ENCODE results near the gene DOCK2.

DOCK2 gene

GRCh38 chr5:169939731-169940130 is 302.7 kb downstream of the DOCK2 start:
- TF ChIP-seq, protein P1, sequence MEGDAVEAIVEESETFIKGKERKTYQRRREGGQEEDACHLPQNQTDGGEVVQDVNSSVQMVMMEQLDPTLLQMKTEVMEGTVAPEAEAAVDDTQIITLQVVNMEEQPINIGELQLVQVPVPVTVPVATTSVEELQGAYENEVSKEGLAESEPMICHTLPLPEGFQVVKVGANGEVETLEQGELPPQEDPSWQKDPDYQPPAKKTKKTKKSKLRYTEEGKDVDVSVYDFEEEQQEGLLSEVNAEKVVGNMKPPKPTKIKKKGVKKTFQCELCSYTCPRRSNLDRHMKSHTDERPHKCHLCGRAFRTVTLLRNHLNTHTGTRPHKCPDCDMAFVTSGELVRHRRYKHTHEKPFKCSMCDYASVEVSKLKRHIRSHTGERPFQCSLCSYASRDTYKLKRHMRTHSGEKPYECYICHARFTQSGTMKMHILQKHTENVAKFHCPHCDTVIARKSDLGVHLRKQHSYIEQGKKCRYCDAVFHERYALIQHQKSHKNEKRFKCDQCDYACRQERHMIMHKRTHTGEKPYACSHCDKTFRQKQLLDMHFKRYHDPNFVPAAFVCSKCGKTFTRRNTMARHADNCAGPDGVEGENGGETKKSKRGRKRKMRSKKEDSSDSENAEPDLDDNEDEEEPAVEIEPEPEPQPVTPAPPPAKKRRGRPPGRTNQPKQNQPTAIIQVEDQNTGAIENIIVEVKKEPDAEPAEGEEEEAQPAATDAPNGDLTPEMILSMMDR (conservative IDR thresholded peaks at IDR 0.05): no peak
- TF ChIP-seq ZFX (IDR thresholded peaks at IDR 0.05): no peak
- H3K27ac ChIP-seq: no peak overlapping the region

- TF ChIP-seq ZFX (IDR thresholded peaks at IDR 0.05): no peak
- TF ChIP-seq, protein P1 (conservative IDR thresholded peaks at IDR 0.05): no peak
- no peak overlapping the region for H3K27ac ChIP-seq
Measured at GRCh38 chr5:169941542-169941941, 304.5 kb downstream of the DOCK2 start.

DNA sequence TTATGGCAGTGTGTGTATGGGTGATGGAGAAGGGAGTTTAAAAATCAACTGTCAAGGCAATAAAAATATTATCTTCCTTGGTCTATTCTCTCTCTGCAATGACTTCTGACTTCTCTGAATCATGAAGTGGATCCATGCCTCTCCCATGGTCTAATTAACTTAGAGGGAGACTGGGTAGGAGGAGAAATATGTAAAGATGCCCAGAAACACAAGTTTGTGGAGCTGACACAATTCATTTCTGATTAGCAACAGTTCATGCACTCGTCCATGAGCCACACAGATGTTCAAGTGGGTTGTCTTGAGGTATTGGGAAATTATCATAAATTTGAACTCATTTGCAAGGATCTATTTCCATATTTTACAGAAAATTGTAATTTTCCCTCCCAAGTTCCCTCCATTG is 305.1 kb downstream of the DOCK2 start:
- H3K27ac ChIP-seq: no peak overlapping the region
- TF ChIP-seq, protein P1 (conservative IDR thresholded peaks at IDR 0.05): no peak
- no peak for TF ChIP-seq ZFX (IDR thresholded peaks at IDR 0.05)

GRCh38 chr5:169943026-169943425 is 306.0 kb downstream of the DOCK2 start:
- TF ChIP-seq ZFX (IDR thresholded peaks at IDR 0.05): no peak
- TF ChIP-seq, protein P1 (conservative IDR thresholded peaks at IDR 0.05): no peak
- H3K27ac ChIP-seq: no peak overlapping the region

- no peak overlapping the region for H3K27ac ChIP-seq
- TF ChIP-seq, protein P1 (conservative IDR thresholded peaks at IDR 0.05): no peak
- TF ChIP-seq ZFX (IDR thresholded peaks at IDR 0.05): no peak
Measured at GRCh38 chr5:169944115-169944514, 307.0 kb downstream of the DOCK2 start.

GRCh38 chr5:169944922-169945680 is 308.0 kb downstream of the DOCK2 start:
- TF ChIP-seq, protein P1 (conservative IDR thresholded peaks at IDR 0.05): no peak
- no peak for TF ChIP-seq ZFX (IDR thresholded peaks at IDR 0.05)
- H3K27ac ChIP-seq: peak overlapping the region; percentile 9; the same call in 1 of the 2 replicates

DNA sequence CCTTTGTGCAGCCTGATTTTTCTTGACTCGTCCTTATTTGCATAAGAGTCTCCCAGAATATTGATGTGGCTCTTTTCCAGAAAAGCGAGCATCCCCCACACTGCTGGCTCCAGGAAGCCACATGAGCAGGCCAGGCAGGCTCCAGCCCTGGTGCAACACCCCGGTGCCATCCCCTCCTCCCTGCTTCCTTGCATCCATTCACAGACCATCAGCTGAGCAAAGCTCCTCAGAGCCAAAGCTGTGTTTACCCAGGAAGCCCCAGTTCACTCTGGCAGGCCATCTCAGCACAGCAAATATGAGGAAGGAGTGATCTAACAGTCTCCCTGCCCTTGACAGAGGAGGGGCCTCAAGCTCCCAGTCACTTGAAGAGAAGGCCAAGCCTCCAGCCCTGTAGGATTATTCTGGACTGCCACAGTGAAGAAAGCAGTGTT is 308.8 kb downstream of the DOCK2 start:
- peak overlapping the region; percentile 9; the same call in 1 of the 2 replicates for H3K27ac ChIP-seq

More for the DNA sequence above, 308.8 kb downstream of the DOCK2 start:
- TF ChIP-seq, protein P1 (conservative IDR thresholded peaks at IDR 0.05): no peak
- no peak for TF ChIP-seq ZFX (IDR thresholded peaks at IDR 0.05)
